HG02970 (cell line): ENCODE results near the gene NCR1.
"Not testable (repeated sequence)": the region's sequence is repeated elsewhere in the genome, so short reads cannot be mapped to it uniquely, and the experiment has no call there.

Source experiments
- ATAC-seq: cut with Tn5 transposase; IDR thresholded peaks from one replicate; pipeline ENCODE4 v1.9.1; 2021; ENCODE audit warnings: mild to moderate bottlenecking, moderate library complexity, moderate number of reproducible peaks; ENCODE audit not compliant: unreplicated experiment, low FRiP score

NCR1 gene

DNA sequence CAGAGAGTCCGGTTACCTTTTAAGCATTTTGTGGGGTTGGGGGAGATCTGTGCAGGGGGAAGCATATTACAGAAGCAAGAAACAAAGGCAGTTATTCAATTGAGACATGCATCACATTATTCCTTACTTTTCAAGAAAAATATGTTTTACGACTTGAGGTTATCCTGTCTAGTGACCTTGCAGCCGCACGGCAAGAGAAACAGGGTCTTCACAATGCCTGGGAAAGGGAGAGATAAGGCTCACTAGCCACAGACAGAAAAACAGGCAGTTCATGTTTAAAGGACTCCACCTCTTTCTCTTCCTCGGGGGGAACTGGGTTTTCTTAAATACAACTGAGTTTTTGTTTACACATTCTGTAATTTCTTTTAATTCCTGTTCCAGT, 536 bp upstream of the NCR1 start:
- ATAC-seq, result no peak

DNA sequence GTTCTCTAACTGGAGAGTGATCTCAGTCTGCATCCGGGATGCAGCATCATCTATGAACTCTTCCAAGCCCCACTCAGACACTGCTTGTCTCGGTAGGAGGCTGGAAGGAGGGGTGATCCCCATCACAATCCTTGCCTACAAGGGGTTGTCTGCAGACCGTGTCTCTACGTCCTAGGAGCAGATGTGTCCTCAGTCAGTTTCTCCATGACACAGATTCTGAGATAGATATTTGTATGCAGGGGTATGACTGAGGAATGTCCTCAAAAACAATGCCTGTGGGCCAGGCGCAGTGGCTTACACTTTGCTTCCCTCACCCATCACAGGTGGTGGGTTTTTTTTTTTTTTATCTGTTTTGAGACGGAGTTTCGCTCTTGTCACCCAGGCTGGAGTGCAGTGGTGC, 871 bp downstream of the NCR1 start:
- ATAC-seq, result no peak

DNA sequence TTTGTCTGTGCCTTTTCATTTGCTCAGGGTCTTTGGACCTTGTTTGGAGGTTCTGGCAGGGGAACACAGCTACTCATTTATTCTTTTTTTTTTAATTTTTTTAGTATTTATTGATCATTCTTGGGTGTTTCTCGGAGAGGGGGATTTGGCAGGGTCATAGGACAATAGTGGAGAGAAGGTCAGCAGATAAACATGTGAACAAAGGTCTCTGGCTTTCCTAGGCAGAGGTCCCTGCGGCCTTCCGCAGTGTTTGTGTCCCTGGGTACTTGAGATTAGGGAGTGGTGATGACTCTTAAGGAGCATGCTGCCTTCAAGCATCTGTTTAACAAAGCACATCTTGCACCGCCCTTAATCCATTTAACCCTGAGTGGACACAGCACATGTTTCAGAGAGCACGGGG, 2.0 kb downstream of the NCR1 start:
- not testable (repeated sequence) for ATAC-seq

DNA sequence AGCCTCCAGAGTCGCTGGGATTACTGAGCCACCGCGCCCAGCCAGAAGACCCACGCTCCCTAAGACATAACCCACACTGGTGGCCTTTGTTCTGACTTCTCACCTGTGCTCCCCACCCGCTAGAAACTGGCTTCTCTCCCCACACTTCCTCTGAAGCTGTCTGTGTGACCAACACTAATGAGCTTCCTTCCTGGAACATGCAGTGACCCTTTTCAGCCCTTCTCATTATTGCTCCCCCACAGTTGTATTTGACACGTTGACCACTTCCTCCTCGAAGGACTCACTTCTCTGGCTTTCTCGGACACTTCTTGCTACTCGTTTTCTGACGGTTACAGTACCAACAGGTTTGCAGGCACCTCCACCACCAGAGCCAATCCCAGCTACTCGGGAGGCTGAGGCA, 10.9 kb downstream of the NCR1 start:
- no peak for ATAC-seq

DNA sequence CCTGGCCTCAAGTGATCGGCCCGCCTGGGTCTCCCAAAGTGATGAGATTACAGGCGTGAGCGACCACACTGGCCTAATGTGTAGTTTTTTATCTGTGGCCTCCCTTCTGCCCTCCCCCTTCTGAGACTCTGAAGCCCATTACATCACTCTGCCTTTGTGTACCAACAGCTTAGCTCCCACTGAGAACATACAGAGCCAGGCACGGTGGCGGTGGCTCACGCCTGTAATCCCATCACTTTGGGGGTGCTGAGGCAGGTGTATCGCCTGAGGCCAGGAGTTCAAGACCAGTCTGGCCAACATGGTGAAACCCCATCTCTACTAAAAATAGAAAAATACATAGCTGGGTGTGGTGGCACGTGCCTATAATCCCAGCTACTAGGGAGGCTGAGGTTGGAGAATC, 12.6 kb downstream of the NCR1 start:
- no peak for ATAC-seq

DNA sequence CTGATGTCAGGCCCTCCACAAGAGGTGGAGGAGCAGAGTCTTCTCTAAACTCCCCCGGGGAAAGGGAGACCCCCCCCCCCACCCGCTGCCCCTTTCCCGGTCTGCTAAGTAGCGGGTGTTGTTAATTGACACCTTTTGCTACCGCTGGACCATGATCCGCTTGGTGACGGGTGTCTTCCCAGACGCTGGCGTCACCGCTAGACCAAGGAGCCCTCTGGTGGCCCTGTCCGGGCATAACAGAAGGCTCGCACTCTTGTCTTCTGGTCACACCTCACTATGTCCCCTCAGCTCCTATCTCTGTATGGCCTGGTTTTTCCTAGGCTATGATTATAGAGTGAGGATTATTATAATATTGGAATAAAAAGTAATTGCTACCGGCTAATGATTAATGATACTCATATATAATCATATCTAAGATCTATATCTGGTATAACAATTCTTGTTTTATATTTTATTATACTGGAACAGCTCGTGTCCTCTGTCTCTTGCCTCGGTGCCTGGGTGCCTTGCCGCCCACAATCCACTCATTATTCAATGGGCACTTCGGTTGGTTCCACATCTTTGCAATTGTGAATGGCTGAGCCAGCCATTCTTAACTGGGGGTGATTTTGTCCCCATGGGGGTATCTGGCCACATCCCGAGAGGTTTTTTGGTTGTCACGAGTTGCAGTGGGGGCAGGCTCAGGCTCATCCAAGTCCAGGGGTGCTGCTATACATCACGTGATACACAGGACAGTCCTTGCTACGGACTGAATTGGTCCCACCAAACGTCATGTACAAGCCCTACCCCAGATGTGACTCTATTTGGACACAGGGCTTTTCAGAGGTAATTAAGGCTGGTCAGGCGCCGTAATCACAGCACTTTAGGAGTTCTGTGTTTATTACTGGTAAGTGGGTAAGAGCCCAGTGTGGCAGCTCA, 14.0 kb downstream of the NCR1 start:
- ATAC-seq, result not testable (repeated sequence)

DNA sequence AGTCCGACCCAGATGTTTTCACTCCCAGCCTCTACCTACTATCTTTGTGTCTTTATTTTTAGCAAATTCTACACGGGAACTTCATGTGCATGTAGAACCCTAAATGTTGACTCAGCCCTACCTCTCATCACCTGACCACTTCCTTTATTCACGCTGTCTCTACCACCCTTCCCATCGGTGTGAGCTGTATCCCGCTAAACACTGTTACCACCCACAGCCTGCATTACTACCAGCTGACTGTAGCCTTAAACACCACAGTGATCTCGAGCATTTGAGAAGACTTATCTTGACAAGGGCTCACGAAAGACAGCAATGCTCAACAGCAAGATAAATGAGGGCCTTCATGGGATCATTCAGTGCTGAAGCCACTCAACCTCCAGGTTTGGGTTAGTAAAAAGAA, 15.1 kb downstream of the NCR1 start:
- no peak for ATAC-seq

DNA sequence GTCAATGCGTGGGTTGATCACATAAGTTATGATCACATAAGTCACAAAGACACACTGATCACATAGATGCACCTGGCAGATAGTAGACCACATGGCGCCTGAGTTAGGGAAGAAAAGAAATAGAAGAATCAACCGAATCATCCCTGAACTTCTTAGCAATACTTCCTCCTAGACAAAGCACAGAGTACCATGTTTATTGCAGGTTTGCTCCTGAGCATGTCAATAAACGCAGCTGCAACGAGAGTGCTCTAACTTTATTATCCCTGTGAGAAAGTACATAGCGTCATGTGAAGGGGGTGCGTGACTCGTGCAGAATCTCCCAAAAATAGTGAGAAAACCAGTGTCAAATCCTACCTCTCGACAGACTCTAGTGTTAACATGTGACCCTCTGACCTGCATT, 17.3 kb downstream of the NCR1 start:
- no peak for ATAC-seq

DNA sequence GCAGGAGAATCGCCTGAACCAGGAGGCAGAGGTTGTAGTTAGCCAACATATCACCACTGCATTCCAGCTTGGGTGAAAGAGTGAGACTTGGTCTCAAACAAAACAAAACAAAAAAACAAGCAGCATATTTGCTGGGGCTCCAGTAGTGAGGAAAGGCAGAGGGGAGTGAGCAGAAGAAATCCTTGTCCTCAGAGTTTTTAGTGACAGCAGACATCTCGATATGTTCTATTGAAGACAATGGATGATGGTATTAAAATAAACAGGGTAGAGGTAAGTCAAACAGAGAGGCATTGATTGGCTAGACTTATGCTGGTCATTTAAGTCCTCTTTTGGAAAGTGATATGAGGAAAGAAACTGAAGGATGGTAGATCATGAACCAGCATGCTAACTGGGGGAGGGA, 22.4 kb downstream of the NCR1 start:
- ATAC-seq, result no peak

DNA sequence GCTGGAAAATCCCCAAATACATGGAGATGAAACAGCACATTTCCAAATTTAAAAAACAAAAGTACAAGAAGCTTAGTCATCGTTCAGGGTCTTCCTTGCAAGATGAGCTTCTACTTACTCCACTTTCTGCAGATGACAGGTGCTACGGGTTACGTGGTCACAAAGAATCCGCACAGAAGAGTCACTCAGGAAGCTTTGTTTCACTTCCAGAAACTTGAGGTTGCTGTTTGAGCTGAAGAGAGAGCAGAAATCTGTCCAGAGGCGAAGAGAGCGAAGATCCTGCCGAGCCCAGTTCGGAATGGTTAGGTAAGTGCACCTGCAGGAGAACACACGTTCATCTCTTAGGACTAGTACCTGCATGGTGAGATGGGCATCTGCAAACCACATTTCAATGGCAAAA, 32.0 kb downstream of the NCR1 start:
- ATAC-seq, result no peak

DNA sequence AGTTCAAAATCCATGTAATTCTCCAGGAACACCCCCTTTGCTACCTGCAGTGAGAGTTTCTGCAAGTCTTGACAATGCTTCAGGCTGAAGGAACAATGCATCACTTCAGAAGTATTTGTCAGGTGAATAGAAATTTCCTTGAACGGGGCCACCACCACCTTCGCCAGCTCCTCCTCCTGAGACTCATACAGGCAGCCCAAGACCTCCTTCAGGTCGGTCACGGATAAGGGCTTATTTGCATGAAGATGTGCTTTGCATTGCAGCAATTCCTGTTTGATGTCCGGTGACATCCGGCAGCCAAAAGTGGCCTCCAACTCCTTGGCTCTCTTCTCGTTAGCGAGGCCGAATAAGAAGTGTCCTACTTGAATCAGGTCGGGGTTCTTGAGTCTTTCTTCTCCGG, 33.0 kb downstream of the NCR1 start:
- ATAC-seq, result no peak

DNA sequence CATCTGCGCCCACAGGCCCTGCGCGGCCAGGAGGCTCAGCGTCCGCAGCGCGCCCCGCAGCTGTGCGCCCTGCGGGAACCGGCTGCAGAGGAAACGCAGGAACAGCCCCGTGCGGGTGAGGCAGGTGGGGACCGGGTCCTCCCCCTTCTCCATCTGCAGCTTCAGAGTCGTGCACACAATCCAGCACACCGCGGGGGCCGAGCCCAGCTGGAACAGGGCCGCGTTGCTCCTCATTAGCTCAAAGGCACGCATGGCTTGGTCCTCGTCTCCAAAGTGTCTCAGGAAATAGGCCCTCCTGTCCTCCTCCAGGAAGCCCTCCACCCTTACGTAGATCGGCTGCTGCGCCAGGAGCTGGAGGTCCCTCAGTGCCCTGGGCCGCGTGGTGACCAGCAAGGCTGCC, 33.6 kb downstream of the NCR1 start:
- ATAC-seq, result not testable (repeated sequence)

DNA sequence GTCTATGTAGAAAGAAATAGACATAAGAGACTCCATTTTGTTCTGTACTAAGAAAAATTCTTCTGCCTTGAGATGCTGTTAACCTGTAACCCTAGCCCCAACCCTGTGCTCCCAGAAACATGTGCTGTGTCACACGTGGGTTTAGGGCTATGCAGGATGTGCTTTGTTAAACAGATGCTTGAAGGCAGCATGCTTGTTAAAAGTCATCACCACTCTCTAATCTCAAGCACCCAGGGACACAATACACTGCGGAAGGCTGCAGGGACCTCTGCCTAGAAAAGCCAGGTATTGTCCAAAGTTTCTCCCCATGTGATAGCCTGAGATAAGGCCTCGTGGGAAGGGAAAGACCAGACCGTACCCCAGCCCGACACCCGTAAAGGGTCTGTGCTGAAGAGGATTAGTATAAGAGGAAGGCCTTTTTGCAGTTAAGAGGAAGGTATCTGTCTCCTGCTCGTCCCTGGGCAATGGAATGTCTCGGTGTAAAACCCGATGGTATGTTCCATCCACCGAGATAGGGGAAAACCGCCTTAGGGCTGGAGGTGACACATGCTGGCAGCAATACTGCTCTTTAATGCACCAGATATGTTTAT, 37.9 kb downstream of the NCR1 start:
- ATAC-seq, result not testable (repeated sequence)

DNA sequence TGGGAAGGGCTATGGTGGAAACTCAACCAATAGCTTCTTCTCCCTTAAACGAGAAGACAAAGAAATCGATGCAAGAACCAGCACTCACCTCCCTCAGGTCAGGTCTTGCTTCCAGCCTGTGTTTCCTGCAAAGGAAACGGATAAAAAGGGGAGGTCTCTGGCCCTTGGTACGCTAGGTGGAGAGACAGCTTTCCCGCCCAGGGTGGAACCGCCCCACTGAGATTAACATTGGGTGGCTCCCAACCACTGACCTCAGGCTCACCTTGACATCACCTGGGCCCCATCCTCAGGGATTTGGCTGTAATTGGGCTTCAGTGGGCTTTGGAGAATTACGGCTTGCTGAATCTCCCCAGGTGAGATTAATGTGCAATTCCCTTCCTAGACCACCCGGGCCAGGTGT, 41.4 kb downstream of the NCR1 start, which contains the start of gene NLRP7:
TSS of gene NLRP7 (minus strand) at position 150 of the 400 bp plus-strand sequence.
- no peak for ATAC-seq

DNA sequence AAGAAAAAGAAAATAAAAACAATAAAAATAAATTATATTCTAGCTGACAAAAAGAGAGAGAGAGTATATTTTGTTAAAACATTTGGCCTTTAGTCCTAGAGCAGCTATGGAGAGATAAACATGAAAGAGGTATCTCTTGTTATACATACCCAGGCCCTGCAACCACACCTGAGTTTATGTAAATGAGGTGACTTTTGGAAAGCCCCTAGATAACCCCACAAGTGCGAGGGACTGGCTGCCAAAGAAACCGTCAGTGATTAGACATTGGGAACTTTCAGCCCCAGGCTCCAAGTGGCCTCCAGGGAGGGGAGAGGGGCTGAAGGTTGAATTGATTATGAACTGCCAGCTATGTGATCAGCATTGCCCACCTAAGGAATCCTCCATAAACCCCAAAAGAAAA, 43.5 kb downstream of the NCR1 start:
- ATAC-seq, result no peak

DNA sequence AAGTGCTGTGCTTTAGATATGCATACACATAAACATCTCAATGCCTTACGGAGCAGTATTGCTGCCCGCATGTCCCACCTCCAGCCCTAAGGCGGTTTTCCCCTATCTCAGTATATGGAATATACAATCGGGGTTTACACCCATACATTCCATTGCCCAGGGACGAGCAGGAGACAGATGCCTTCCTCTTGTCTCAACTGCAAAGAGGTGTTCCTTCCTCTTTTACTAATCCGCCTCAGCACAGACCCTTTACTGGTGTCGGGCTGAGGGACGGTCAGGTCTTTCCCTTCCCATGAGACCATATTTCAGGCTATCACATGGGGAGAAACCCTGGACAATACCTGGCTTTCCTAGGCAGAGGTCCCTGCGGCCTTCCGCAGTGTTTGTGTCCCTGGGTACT, 44.6 kb downstream of the NCR1 start:
- not testable (repeated sequence) for ATAC-seq

DNA sequence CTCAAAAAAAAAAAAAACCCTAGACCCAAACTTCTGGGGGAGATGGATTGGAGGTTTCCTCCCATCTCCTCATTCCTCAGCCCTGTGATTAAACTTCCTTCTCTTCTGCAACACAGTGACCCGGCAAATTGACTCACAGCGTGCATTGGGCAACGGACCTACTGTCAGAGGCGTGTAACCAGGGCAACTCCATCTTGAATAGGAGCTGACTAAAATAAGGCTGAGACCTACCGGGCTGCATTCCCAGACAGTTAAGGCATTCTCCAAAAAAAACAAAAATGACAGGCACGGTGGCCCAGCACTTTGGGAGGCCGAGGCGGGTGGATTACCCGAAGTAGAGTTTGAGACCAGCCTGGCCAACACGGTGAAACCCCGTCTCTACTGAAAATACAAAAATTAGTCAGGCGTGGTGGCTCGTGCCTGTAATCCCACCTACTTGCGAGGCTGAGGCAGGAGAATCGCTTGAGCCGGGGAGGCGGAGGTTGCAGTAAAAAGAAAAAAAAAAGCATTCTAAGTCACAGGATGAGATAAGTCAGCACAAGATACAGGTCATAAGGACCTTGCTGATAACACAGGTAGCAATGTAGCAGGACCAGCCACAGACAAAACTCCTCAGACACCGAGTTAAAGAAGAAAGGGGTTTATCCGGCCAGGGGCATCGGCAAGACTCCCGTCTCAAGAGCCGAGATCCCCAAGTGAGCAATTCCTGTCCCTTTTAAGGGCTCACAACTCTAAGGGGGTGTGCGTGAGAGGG, 46.8 kb downstream of the NCR1 start:
- ATAC-seq, result no peak

DNA sequence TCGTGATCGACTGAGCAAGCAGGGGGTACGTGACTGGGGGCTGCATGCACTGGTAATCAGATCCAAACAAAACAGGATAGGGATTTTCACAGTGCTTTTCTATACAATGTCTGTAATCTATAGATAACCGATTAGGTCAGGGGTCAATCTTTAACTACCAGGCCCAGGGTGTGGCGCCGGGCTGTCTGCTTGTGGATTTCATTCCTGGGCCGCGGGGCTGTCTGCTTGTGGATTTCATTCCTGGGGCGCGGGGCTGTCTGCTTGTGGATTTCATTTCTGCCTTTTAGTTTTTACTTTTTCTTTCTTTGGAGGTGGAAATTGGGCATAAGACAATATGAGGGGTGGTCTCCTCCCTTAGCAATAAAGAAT, 47.4 kb downstream of the NCR1 start:
- not testable (repeated sequence) for ATAC-seq

DNA sequence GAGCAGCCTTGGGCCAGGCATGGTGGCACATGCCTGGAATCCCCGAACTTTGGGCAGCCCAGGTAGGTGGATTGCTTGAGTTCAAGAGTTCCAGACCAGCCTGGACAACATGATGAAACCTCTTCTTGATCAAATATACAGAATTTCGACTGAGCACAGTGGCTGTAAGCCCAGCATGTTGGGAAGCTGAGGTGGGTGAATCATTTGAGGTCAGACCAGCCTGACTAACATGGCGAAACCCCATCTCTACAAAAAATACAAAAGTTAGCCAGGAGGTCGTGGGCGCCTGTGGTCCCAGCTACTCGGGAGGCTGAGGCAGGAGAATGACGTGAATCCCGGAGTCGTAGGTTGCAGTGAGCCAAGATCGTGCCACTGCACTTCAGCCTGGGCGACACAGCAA, 49.4 kb downstream of the NCR1 start:
- ATAC-seq, result no peak

DNA sequence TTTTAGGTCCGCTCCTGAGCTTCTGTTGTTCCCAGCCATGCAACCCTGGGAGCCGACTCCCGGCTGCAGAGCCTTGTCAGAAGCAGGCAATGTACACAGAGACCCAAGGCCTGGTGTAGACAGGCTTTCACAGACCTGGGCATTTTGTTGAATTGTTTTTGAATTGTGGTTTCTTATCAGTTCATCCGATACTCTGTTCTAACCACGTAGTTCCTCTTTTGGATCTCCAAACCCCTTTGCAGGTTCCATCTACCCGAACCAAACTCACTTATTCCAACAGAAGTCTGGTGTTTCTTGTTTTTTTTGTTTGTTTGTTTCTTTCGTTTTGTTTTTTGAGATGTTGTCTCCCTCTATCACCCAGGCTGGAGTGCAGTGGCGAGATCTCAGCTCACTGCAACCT, 53.9 kb downstream of the NCR1 start:
- ATAC-seq, result no peak
